Endodermal cell (in vitro differentiated cells): ENCODE measurements around the gene APOBEC3A. TPM values are rescaled to one million over a fixed set of nuclear protein-coding genes. Genes with fewer than 3 reads are reported as not detected.

ENCODE experiments used
- DNase-seq: peaks from one replicate; pipeline ENCODE4 v3.0.0-alpha.2; 2017
- H3K27ac ChIP-seq: 2 replicates; pipeline ENCODE4 v1.5.1; 2013; ENCODE audit warnings: mild to moderate bottlenecking, low read depth, low read length, moderate library complexity
- H3K27me3 ChIP-seq: 2 replicates; pipeline ENCODE4 v1.6.1; 2013; ENCODE audit warnings: mild to moderate bottlenecking, low read length, moderate library complexity; ENCODE audit not compliant: insufficient read depth, control insufficient read depth, poor library complexity, severe bottlenecking
- H3K36me3 ChIP-seq: 2 replicates; pipeline ENCODE4 v1.7.0; 2013; ENCODE audit warnings: mild to moderate bottlenecking, low read length, moderate library complexity; ENCODE audit not compliant: control insufficient read depth, insufficient read depth
- H3K4me1 ChIP-seq: one replicate; pipeline ENCODE4 v1.7.0; 2013; ENCODE audit warnings: low read length; ENCODE audit not compliant: control insufficient read depth, insufficient read depth
- H3K4me3 ChIP-seq: 2 replicates; pipeline ENCODE4 v1.5.1; 2013; ENCODE audit warnings: mild to moderate bottlenecking, low read length, moderate library complexity
- H3K9ac ChIP-seq: 2 replicates; pipeline ENCODE4 v1.6.1; 2013; ENCODE audit warnings: mild to moderate bottlenecking, low read length, moderate library complexity; ENCODE audit not compliant: poor library complexity, severe bottlenecking; ENCODE audit errors: extremely low read depth
- H3K9me3 ChIP-seq: 2 replicates; pipeline ENCODE4 v1.6.1; 2013; ENCODE audit warnings: mild to moderate bottlenecking, low read length, moderate library complexity; ENCODE audit not compliant: control insufficient read depth
- H3K27ac Mint-ChIP-seq: 2 replicates; pipeline ENCODE4 v1.8.0; 2020; ENCODE audit warnings: mixed read lengths
- H3K27me3 Mint-ChIP-seq: 2 replicates; pipeline ENCODE4 v1.8.0; 2021; ENCODE audit warnings: mild to moderate bottlenecking, mixed read lengths; ENCODE audit not compliant: insufficient read depth
- H3K36me3 Mint-ChIP-seq: 2 replicates; pipeline ENCODE4 v1.8.0; 2020; ENCODE audit warnings: low read depth, mixed read lengths
- H3K4me1 Mint-ChIP-seq: 2 replicates; pipeline ENCODE4 v1.8.0; 2020; ENCODE audit warnings: mixed read lengths
- H3K4me3 Mint-ChIP-seq: 2 replicates; pipeline ENCODE4 v1.8.0; 2020; ENCODE audit warnings: mild to moderate bottlenecking, moderate library complexity, mixed read lengths
- H3K9me3 Mint-ChIP-seq: 2 replicates; pipeline ENCODE4 v1.8.0; 2020; ENCODE audit warnings: mild to moderate bottlenecking, mixed read lengths
- CTCF ChIP-seq: fragments of 200-600 bp; sonication (generic); conservative IDR thresholded peaks from 2 replicates; pipeline ENCODE4 v1.5.0; 2021; ENCODE audit warnings: antibody characterized with exemption, mild to moderate bottlenecking
- WGBS, 2 experiments: methylation state at CpG; one replicate each; pipeline versions ENCODE4 v1.1.5 to v1.1.7; 2013; ENCODE audit warnings: missing lambda C conversion rate in 2 of 2, mixed read lengths in 1 of 2; ENCODE audit not compliant: insufficient coverage in 1 of 2, insufficient read length in 1 of 2; 5-methylcytosine and 5-hydroxymethylcytosine counted together
- total RNA-seq, 2 donors: library from RNA; stranded (reverse); fragmentation: NEBNext Ultra II Directional in 1 of 2; extraction: Animal tissue kit (Norgen Biotek cat#: 25700) in 1 of 2; gene quantifications; 2 replicates in 1 of 2; 3 replicates in 1 of 2; pipeline ENCODE4 v1.2.1, GENCODE V29; 2021

Gene APOBEC3A
- total RNA-seq, 2 donors from 2014 or later: not detected

GRCh38 chr22:38923463-38924346, 33.7 kb upstream of the APOBEC3A start:
- Histone ChIP-seq H3K4me1 (no peaks in the 10 kb centered on the region), H3K9me3 (no peaks in the 10 kb centered on the region), H3K9ac (no peak overlapping the region), H3K27me3 (no peaks in the 10 kb centered on the region), H3K4me3 (no peak overlapping the region), H3K36me3 (no peaks in the 10 kb centered on the region), H3K27ac (no peak overlapping the region)
- Mint-ChIP-seq H3K36me3 (no peaks in the 10 kb centered on the region), H3K27me3 (peaks cover 39% of the 10 kb centered on the region), H3K27ac (no peak overlapping the region), H3K4me1 (peaks cover 4% of the 10 kb centered on the region), H3K9me3 (no peaks in the 10 kb centered on the region), H3K4me3 (no peak overlapping the region)
- WGBS, 2 experiments: 76 to 87% methylated on average over 8 to 10 of the region's 10 CpGs
- DNase-seq: peak; percentile 69
- no peak for TF ChIP-seq CTCF

DNA sequence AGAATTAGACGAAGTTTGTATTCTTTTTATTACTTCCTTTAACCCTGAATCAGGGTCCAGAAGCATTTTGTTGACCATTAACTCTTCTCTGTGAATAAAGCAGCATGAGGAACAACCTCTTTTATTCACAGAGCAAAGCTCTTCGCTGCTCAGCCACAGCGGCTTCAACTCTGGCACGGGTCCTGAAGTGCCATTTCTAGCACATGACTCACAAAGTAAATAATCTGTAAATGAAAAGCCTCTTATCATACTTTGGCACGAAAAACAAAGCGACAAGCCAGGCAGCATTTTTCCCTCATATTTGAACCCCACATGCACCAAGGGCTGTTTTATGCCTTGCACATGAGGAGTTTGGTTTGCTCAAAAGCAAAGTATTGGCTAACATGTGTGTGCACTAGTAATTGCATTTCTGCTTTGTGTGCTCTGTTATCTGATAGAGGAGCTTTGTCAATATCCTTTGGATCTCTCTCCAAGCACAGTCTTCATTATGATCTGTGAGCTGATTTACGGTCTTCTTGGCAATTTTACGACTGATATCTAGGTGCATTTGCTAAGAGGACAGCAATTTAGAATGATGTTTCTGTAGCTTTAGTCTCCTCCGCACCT, 33.0 kb upstream of the APOBEC3A start:
- no peak for DNase-seq
- H3K4me3 ChIP-seq: no peak overlapping the region
- WGBS, 2 experiments: 59 to 72% methylated on average over 6 to 8 of the region's 9 CpGs
- H3K27ac ChIP-seq: no peak overlapping the region
- H3K4me1 Mint-ChIP-seq: peaks cover 4% of the 10 kb centered on the region
- H3K9ac ChIP-seq: no peak overlapping the region
- H3K36me3 Mint-ChIP-seq: no peaks in the 10 kb centered on the region
- H3K9me3 ChIP-seq: no peaks in the 10 kb centered on the region
- no peaks in the 10 kb centered on the region for H3K4me1 ChIP-seq
- no peak for TF ChIP-seq CTCF
- no peaks in the 10 kb centered on the region for H3K9me3 Mint-ChIP-seq
- H3K27ac Mint-ChIP-seq: no peak overlapping the region
- H3K27me3 ChIP-seq: no peaks in the 10 kb centered on the region
- no peaks in the 10 kb centered on the region for H3K36me3 ChIP-seq
- H3K4me3 Mint-ChIP-seq: no peak overlapping the region
- H3K27me3 Mint-ChIP-seq: peaks cover 35% of the 10 kb centered on the region

DNA sequence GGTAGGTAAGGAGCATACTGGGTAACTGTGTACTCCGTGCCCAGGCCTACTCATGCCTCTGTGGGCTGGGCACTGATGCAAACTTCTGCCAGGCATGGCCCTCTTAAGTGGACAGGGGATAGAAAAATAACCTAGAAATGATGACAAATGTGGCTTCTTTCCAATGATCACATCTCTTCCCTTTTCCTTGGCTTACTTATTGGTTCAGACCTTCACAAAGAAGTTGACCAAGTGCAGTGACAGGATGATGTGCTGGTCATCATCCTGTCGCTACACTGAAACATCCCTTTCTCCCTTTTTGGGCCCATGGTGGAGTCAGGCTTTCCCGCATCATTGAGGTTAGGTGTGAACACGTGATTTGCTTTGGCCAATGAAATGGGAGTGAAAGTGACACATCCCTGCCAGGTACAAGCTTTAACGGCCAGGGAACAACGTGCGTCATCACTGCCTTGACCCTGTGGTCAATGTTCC, 31.8 kb upstream of the APOBEC3A start:
- Mint-ChIP-seq H3K36me3 (no peaks in the 10 kb centered on the region), H3K27ac (no peak overlapping the region), H3K4me3 (no peak overlapping the region), H3K27me3 (peaks cover 35% of the 10 kb centered on the region), H3K4me1 (peaks cover 4% of the 10 kb centered on the region), H3K9me3 (no peaks in the 10 kb centered on the region)
- no peak for DNase-seq
- H3K4me1 ChIP-seq: no peaks in the 10 kb centered on the region
- no peaks in the 10 kb centered on the region for H3K27me3 ChIP-seq
- no peak overlapping the region for H3K9ac ChIP-seq
- 85 to 94% methylated on average over 5 to 7 of the region's 7 CpGs for WGBS, 2 experiments
- no peak overlapping the region for H3K4me3 ChIP-seq
- H3K27ac ChIP-seq: no peak overlapping the region
- TF ChIP-seq CTCF: no peak
- no peaks in the 10 kb centered on the region for H3K36me3 ChIP-seq
- H3K9me3 ChIP-seq: no peaks in the 10 kb centered on the region
